ENCODE results near the gene FBXW7. TPM values are rescaled to one million over a fixed set of nuclear protein-coding genes. Genes with fewer than 3 reads are reported as not detected.

Gene FBXW7
- total and polyA plus RNA-seq, 2 of the 13 experiments (the other 11 are each of a cell fraction or from before 2014, with no cell fraction given) = 5.0 to 40.9 TPM

DNA sequence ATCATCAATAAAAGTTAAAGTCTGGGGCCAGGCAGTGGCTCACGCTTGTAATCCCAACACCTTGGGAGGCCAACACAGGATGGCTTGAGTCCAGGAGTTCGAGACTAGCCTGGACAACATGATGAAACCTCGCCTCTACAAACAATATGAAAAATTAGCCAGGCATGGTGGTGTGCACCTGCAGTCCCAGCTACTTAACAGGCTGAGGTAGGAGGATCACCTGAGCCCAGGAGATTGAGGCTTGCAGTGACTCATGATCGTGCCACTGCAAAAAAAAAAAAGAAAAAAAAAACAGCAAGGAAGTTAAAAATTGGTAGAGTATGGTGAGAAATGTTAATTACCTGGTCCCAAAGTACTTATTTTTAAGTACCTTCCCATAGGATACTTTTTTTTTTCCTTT is 27.5 kb downstream of the FBXW7 start:
- DNase-seq (ENCODE audit: low spot score) (no peak), FAIRE-seq (no peak), ATAC-seq (no peak)
- Histone ChIP-seq H3K27ac (ENCODE audit: extremely low read length, insufficient read depth, low read length) (no peak overlapping the region), H3K79me2 (ENCODE audit: insufficient read depth, low read length) (peaks cover 20% of the 10 kb centered on the region), H3K9me3 (ENCODE audit: low read length) (no peaks in the 10 kb centered on the region), H2AFZ (ENCODE audit: low read length) (no peak overlapping the region), H4K20me1 (ENCODE audit: insufficient read depth, low read length) (no peaks in the 10 kb centered on the region), H3K27me3 (ENCODE audit: control insufficient read depth in 1 of 2, insufficient read depth in 2 of 2, low read length in 2 of 2) (no peaks in the 10 kb centered on the region), H3K4me1 (ENCODE audit: insufficient read depth, low read length) (no peaks in the 10 kb centered on the region), H3K4me2 (ENCODE audit: low read depth, low read length) (no peak overlapping the region), H3K4me3 (replicated peaks in 1 of 3; ENCODE audit: insufficient read depth in 1 of 3, low read depth in 2 of 3, low read length in 3 of 3) (no peak overlapping the region), H3K9ac (ENCODE audit: insufficient read depth, low read depth, low read length) (no peak overlapping the region), H3K36me3 (replicated peaks in 1 of 2; ENCODE audit: control insufficient read depth in 1 of 2, insufficient read depth in 2 of 2, low read length in 2 of 2) (no peaks in the 10 kb centered on the region)
- BruUV-seq (replicated peaks) = no TSS peak
- CTCF ChIA-PET (ENCODE audit: low intra/inter-chr PET ratio, low total read pairs) = no interaction called here
- in situ Hi-C loops (cut with HindIII; ENCODE audit: extremely low pct_ligation_motif_present, low pct_unique_long_range_greater_than_20kb) (no loop called here), intact Hi-C loops (cut with micrococcal nuclease; ENCODE audit: unreplicated experiment) (no loop called here)
- TF ChIP-seq ZNF644 (CRISPR knock-in tag; IDR thresholded peaks at IDR 0.05; ENCODE audit: low read depth) (no peak), RARA (CRISPR knock-in tag; IDR thresholded peaks at IDR 0.05) (no peak), EED (CRISPR knock-in tag; IDR thresholded peaks at IDR 0.05) (no peak), ZNF709 (CRISPR knock-in tag; IDR thresholded peaks at IDR 0.05) (no peak), ZNF44 (CRISPR knock-in tag; IDR thresholded peaks at IDR 0.05) (no peak), ATF1 (CRISPR knock-in tag; IDR thresholded peaks at IDR 0.05) (no peak), CBFB (CRISPR knock-in tag; IDR thresholded peaks at IDR 0.05) (no peak), ZNF850 (CRISPR knock-in tag; conservative IDR thresholded peaks at IDR 0.05) (no peak), HOXA3 (CRISPR knock-in tag; IDR thresholded peaks at IDR 0.05) (no peak), NFKBIZ (CRISPR knock-in tag; IDR thresholded peaks at IDR 0.05) (no peak), NRL (CRISPR knock-in tag; IDR thresholded peaks at IDR 0.05; ENCODE audit: borderline replicate concordance) (no peak), HIVEP1 (CRISPR knock-in tag; IDR thresholded peaks at IDR 0.05) (no peak), ZNF30 (CRISPR knock-in tag; IDR thresholded peaks at IDR 0.05) (no peak), NCOA5 (CRISPR knock-in tag; IDR thresholded peaks at IDR 0.05) (no peak), ZNF205 (CRISPR knock-in tag; IDR thresholded peaks at IDR 0.05) (no peak), TCF7 (IDR thresholded peaks at IDR 0.05; ENCODE audit: low read depth) (no peak), MATR3 (CRISPR knock-in tag; IDR thresholded peaks at IDR 0.05) (no peak), ZNF20 (CRISPR knock-in tag; IDR thresholded peaks at IDR 0.05) (no peak), FIP1L1 (IDR thresholded peaks at IDR 0.05; ENCODE audit: borderline replicate concordance, insufficient read depth, low read depth, low read length) (no peak)
- TF ChIP-seq, protein P1, sequence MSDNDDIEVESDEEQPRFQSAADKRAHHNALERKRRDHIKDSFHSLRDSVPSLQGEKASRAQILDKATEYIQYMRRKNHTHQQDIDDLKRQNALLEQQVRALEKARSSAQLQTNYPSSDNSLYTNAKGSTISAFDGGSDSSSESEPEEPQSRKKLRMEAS (IDR thresholded peaks at IDR 0.05) = no peak
- 91% methylated on average over 4 of the region's 4 CpGs for WGBS (ENCODE audit: low lambda C conversion rate)
- POLR2A ChIA-PET = no interaction called here

Data from HepG2 (cell line).